HEK293 (cell line): ENCODE data around the gene SUSD6.

ENCODE experiments used
- CTCF ChIP-seq: fragments of 450-650 bp; formaldehyde crosslinking; IDR thresholded peaks from 2 replicates; pipeline ENCODE4 v1.5.1; 2016; ENCODE audit warnings: missing biosample characterization, missing genetic modification characterization
- TCF7L2 ChIP-seq: IDR thresholded peaks from 2 replicates; pipeline ENCODE4 v1.6.1; 2011; ENCODE audit warnings: low read depth, mild to moderate bottlenecking, inconsistent platforms, low read length, moderate library complexity, borderline replicate concordance
- YY1 ChIP-seq: fragments of 450-650 bp; formaldehyde crosslinking; IDR thresholded peaks from 2 replicates; pipeline ENCODE4 v1.5.1; 2018; ENCODE audit warnings: missing biosample characterization, missing genetic modification characterization
- ZNF19 ChIP-seq: fragments of 450-650 bp; formaldehyde crosslinking; IDR thresholded peaks from 2 replicates; pipeline ENCODE4; 2016; ENCODE audit warnings: missing biosample characterization, missing genetic modification characterization, low read depth
- ZNF239 ChIP-seq: fragments of 450-650 bp; formaldehyde crosslinking; IDR thresholded peaks from 2 replicates; pipeline ENCODE4 v1.5.1; 2016; ENCODE audit warnings: missing biosample characterization, missing genetic modification characterization
- ZNF311 ChIP-seq: fragments of 450-650 bp; formaldehyde crosslinking; IDR thresholded peaks from 2 replicates; pipeline ENCODE4 v1.5.1; 2017; ENCODE audit warnings: missing biosample characterization, missing genetic modification characterization, borderline replicate concordance
- ZNF561 ChIP-seq: fragments of 450-650 bp; IDR thresholded peaks from 2 replicates; pipeline ENCODE4 v1.5.1; 2018; ENCODE audit warnings: missing biosample characterization, missing genetic modification characterization, borderline replicate concordance
- ZNF629 ChIP-seq: fragments of 450-650 bp; formaldehyde crosslinking; IDR thresholded peaks from 2 replicates; pipeline ENCODE4 v1.5.1; 2017; ENCODE audit warnings: missing biosample characterization, missing genetic modification characterization
- ZNF701 ChIP-seq: fragments of 450-650 bp; formaldehyde crosslinking; IDR thresholded peaks from 2 replicates; pipeline ENCODE4 v1.5.1; 2016; ENCODE audit warnings: missing biosample characterization, missing genetic modification characterization
- TF ChIP-seq, protein P1 (sequence below): fragments of 450-650 bp; formaldehyde crosslinking; optimal IDR thresholded peaks from 2 replicates; pipeline ENCODE3; 2016; ENCODE audit warnings: missing biosample characterization, mild to moderate bottlenecking, missing genetic modification characterization
- TF ChIP-seq, protein P2 (sequence below): fragments of 450-650 bp; formaldehyde crosslinking; IDR thresholded peaks from 2 replicates; pipeline ENCODE4 v1.5.1; 2016; ENCODE audit warnings: missing biosample characterization, missing genetic modification characterization

DNA sequence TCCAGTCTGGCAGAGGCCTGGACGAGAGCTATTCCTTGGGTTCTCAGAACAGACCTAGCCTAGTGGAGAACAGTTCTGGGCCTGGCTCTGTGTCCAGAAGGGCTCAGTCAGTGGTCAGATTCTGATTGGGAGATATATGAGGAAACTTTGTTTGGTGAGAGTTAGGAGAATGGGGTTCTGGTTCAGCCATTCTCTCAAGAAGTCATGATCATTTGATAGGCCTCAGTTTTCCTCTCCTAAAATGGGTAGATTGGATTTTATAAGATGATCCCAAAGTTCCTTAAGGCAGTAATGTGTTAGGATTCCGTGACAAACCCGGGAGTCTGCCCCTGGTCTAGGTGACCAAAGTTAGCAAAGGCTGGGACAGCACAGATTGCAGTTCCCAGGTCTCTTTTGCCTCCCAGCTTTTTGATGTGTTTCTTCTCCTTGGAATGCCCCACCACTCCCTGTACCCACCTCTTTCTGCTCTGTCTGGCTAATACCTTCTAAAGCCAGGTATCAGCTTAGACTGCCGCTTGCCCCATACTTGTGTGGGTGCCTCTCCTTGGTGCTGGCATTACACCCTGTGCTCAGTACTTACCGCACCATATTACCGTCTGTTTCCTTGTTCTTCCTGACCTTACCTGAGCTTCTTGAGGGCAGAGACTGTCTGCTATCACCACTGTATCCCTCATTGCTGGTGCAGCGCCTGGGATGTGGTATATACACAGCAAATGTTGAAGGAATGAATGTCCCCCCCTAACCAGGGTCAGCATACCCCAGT, 25.5 kb downstream of the SUSD6 start:
- TF ChIP-seq YY1 (tag by site-specific recombination) (no peak), ZNF19 (no peak), ZNF629 (no peak), ZNF239 (tag by site-specific recombination) (no peak), CTCF (tag by site-specific recombination) (no peak), ZNF311 (tag by site-specific recombination) (no peak), ZNF561 (tag by site-specific recombination) (no peak), ZNF701 (no peak), TCF7L2 (no peak)
- TF ChIP-seq, protein P1, sequence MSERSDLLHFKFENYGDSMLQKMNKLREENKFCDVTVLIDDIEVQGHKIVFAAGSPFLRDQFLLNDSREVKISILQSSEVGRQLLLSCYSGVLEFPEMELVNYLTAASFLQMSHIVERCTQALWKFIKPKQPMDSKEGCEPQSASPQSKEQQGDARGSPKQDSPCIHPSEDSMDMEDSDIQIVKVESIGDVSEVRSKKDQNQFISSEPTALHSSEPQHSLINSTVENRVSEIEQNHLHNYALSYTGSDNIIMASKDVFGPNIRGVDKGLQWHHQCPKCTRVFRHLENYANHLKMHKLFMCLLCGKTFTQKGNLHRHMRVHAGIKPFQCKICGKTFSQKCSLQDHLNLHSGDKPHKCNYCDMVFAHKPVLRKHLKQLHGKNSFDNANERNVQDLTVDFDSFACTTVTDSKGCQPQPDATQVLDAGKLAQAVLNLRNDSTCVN = no peak
- TF ChIP-seq, protein P2, sequence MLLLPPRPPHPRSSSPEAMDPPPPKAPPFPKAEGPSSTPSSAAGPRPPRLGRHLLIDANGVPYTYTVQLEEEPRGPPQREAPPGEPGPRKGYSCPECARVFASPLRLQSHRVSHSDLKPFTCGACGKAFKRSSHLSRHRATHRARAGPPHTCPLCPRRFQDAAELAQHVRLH = no peak
